GM12875 (cell line): ENCODE results near the gene TMEM119.
"Not testable (repeated sequence)": the region's sequence is repeated elsewhere in the genome, so short reads cannot be mapped to it uniquely, and the experiment has no call there.

Source experiments
- H3K4me3 ChIP-seq: one replicate; pipeline ENCODE4 v1.5.1; 2011; ENCODE audit warnings: low read depth, low read length, control low read depth
- TF ChIP-seq, protein P1 (sequence below): IDR thresholded peaks from 2 replicates; pipeline ENCODE4 v1.5.1; 2011; ENCODE audit warnings: low read depth, mild to moderate bottlenecking, control low read depth, inconsistent platforms, low read length, moderate library complexity, borderline replicate concordance; ENCODE audit not compliant: insufficient read depth

Gene TMEM119

DNA sequence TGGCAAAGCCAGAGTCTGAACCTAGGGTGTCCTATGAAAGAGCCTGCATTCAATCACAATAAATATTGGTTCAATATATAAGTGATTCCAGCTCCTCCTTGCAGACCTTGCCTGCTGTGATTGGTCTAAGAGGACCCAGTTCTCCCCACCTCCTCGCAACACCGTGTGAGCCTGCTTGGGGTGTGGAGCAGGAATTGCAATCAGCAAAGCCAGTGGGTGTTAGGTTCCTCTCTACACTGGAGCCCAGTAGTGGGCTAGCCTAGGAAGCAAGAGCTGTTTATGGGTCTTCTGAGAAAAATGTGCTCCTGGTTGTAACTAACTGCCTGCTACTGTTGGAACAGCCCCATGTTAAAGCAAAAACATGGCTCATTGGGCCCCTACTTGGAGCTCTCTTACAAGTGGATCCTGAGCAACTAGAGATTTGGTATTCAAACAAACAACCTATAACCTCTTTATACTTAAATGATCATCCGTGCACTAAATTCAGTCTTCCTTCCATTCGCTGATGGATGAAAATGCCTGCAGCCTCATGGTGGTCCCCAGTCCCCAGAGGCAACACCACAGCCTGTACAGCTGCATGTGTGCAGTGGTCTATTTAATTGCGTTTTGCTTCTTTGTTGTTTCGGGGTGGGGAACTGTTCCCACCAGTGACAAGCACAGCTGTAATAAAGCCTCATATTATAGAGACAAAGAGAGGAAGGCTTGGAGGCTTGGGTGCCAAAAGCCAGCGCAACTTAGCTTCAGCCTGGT, 39.5 kb upstream of the TMEM119 start:
- no peak overlapping the region for H3K4me3 ChIP-seq
- TF ChIP-seq, protein P1, sequence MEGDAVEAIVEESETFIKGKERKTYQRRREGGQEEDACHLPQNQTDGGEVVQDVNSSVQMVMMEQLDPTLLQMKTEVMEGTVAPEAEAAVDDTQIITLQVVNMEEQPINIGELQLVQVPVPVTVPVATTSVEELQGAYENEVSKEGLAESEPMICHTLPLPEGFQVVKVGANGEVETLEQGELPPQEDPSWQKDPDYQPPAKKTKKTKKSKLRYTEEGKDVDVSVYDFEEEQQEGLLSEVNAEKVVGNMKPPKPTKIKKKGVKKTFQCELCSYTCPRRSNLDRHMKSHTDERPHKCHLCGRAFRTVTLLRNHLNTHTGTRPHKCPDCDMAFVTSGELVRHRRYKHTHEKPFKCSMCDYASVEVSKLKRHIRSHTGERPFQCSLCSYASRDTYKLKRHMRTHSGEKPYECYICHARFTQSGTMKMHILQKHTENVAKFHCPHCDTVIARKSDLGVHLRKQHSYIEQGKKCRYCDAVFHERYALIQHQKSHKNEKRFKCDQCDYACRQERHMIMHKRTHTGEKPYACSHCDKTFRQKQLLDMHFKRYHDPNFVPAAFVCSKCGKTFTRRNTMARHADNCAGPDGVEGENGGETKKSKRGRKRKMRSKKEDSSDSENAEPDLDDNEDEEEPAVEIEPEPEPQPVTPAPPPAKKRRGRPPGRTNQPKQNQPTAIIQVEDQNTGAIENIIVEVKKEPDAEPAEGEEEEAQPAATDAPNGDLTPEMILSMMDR = no peak

DNA sequence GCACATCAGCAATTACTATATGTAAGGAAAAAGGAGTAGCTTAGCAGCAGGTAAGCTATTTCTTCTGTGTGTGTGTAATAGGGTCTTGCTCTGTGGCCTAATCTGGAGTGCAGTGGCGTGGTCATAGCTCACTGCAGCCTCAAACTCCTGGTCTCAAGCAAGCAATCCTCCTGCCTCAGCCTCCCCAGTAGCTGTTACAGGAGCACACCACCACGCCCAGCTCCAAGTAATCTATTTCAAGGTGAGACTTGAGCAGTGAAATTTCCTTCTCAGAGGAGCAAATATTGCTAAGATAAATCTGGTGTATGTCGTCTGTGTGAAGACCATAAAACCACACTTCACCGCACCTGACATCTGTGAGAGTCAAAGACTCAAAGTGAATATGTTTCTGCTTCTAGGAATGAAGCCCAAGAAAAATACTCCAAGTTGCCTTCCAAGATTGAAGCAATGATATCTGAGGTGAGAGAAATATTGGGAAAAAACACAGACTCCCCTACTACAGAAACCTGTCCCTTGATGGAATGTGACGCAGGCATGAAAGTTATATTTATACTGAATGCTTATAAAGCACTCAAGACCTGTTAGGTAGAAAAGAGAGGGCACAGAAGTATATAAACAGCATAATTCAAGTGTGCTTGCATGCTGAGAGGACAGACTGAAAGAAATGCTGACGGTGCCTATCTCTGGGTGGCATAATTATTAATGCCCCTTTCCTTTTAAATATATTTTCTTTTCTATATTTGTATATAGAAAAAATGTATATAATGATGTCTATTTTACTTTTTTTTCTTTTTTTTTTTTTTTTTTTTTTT, 38.3 kb upstream of the TMEM119 start:
- no peak overlapping the region for H3K4me3 ChIP-seq
- TF ChIP-seq, protein P1 = no peak

GRCh38 chr12:108635201-108635996, 37.5 kb upstream of the TMEM119 start:
- TF ChIP-seq, protein P1 = no peak
- peak overlapping the region; percentile 11 for H3K4me3 ChIP-seq

DNA sequence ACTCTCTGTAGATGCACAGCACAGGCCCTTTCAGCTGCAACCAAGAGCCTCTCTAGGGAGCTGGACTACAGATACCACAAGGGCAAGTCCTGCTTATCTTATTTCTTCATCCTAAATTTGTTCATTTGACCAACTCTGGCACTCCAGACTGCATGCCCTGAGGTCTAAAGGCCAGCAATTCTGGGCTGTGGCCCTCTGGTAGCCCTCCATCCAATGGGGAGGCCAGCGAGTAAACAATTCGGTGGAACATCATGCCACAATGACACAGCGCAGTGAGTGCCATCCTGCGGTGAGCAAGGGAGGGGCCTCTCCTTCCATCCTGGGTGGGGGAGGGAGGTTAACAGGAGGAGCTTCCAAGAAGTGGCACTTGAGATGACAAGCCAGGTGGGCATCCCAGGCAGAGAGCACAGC, 36.5 kb upstream of the TMEM119 start:
- TF ChIP-seq, protein P1 = no peak
- no peak overlapping the region for H3K4me3 ChIP-seq

- peak within 1 kb of the TSS; percentile 47 for H3K4me3 ChIP-seq
- TF ChIP-seq, protein P1 = peak; percentile 41; the same call in 1 of the 2 replicates
Observed at GRCh38 chr12:108633534-108634248, 35.8 kb upstream of the TMEM119 start, which contains the start of gene SELPLG. SELPLG (minus strand) TSS chr12:108633894; CDS start chr12:108624307, 9,587 bp downstream.

- H3K4me3 ChIP-seq = peak overlapping the region; percentile 47
- TF ChIP-seq, protein P1 = no peak
Observed at GRCh38 chr12:108633081-108633533, 35.2 kb upstream of the TMEM119 start.

DNA sequence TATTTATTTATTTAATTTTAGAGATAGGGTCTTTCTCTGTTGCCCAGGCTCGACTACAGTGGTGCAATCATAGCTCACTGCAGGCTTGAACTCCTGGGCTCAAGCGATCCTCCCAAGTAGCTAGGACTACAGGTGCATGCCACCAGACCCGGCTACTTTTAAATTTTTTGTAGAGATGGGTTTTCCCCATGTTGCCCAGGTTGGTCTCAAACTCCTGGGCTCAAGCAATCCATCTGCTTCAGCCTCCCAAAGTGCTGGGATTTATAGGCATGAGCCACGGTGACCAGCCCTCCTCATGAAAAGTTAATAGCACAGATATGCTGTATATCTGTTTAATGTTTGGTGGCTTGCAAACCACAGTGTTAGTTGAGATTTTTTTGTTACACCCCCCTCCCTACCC, 33.4 kb upstream of the TMEM119 start:
- not testable (repeated sequence) for H3K4me3 ChIP-seq
